ENCODE results near the gene GPSM1. TPM values are rescaled to one million over a fixed set of nuclear protein-coding genes. Genes with fewer than 3 reads are reported as not detected.

Gene GPSM1
- total and polyA plus RNA-seq, 2 donors (not counting 1 experiment from before 2014, with no cell fraction given): 2.4 to 6.3 TPM

- Histone ChIP-seq H3K27me3 (replicated peaks in 1 of 4; ENCODE audit: control extremely low read depth in 1 of 4, control insufficient read depth in 3 of 4, insufficient read depth in 4 of 4, low read length in 3 of 4) (no peaks in the 10 kb centered on the region), H3K9ac (ENCODE audit: low read length) (no peak overlapping the region), H3K4me2 (replicated peaks; ENCODE audit: low read depth, low read length, poor library complexity, severe bottlenecking) (no peak overlapping the region), H3K27ac (ENCODE audit: low read length in 2 of 2) (no peak overlapping the region), H3K9me3 (ENCODE audit: control extremely low read depth in 1 of 3, control insufficient read depth in 2 of 3, insufficient read depth in 1 of 3, low read length in 2 of 3) (peaks cover 0 to 5% (median 0%) of the 10 kb centered on the region in 3 donors), H3K4me3 (ENCODE audit: control extremely low read depth in 1 of 5, extremely low read depth in 1 of 5, insufficient read depth in 1 of 5, low read depth in 2 of 5, low read length in 4 of 5) (no peak overlapping the region), H2AFZ (ENCODE audit: insufficient read depth, low read depth, low read length, poor library complexity, severe bottlenecking) (no peak overlapping the region), H3K79me2 (ENCODE audit: control insufficient read depth, insufficient read depth, low read length) (no peaks in the 10 kb centered on the region), H4K20me1 (ENCODE audit: control insufficient read depth, insufficient read depth, low read length, poor library complexity, severe bottlenecking) (no peaks in the 10 kb centered on the region), H3K4me1 (ENCODE audit: control insufficient read depth in 2 of 2, insufficient read depth in 2 of 2, low read length in 2 of 2) (peaks cover 0 to 5% of the 10 kb centered on the region in 2 donors), H3K36me3 (replicated peaks in 1 of 2; ENCODE audit: control extremely low read depth in 1 of 2, control insufficient read depth in 1 of 2, extremely low read depth in 1 of 2, insufficient read depth in 2 of 2, low read length in 1 of 2) (no peaks in the 10 kb centered on the region)
- ATAC-seq (ENCODE audit: low read depth) (no peak), DNase-seq (no peak)
- Mint-ChIP-seq H3K9me3 (ENCODE audit: insufficient read depth) (no peaks in the 10 kb centered on the region), H3K27me3 (no peaks in the 10 kb centered on the region), H3K4me1 (peaks cover 4% of the 10 kb centered on the region), H3K4me3 (no peak overlapping the region), H3K27ac (no peak overlapping the region)
- 91% methylated on average over 4 of the region's 5 CpGs for WGBS (ENCODE audit: insufficient coverage)
- POLR2A ChIA-PET: no interaction called here
- intact Hi-C loops (cut with micrococcal nuclease): no loop called here
- CTCF ChIA-PET: no interaction called here
- no peak for TF ChIP-seq CTCF (IDR thresholded peaks at IDR 0.05)
- TF ChIP-seq EZH2 (IDR thresholded peaks at IDR 0.05; ENCODE audit: borderline replicate concordance, insufficient read depth, low read depth, low read length, poor library complexity, severe bottlenecking): no peak
Measured at GRCh38 chr9:136294437-136294836, 32.9 kb upstream of the GPSM1 start.

- H3K4me1 ChIP-seq (ENCODE audit: control insufficient read depth in 2 of 2, insufficient read depth in 2 of 2, low read length in 2 of 2): peaks cover 0 to 5% of the 10 kb centered on the region in 2 donors
- H3K4me3 ChIP-seq (ENCODE audit: control extremely low read depth in 1 of 5, extremely low read depth in 1 of 5, insufficient read depth in 1 of 5, low read depth in 2 of 5, low read length in 4 of 5): no peak overlapping the region
- H3K9me3 ChIP-seq (ENCODE audit: control extremely low read depth in 1 of 3, control insufficient read depth in 2 of 3, insufficient read depth in 1 of 3, low read length in 2 of 3): peaks cover 0 to 5% (median 0%) of the 10 kb centered on the region in 3 donors
- intact Hi-C loops (cut with micrococcal nuclease): no loop called here
- no peaks in the 10 kb centered on the region for H4K20me1 ChIP-seq (ENCODE audit: control insufficient read depth, insufficient read depth, low read length, poor library complexity, severe bottlenecking)
- ATAC-seq (ENCODE audit: low read depth) (no peak), DNase-seq (no peak)
- no peaks in the 10 kb centered on the region for H3K27me3 ChIP-seq (replicated peaks in 1 of 4; ENCODE audit: control extremely low read depth in 1 of 4, control insufficient read depth in 3 of 4, insufficient read depth in 4 of 4, low read length in 3 of 4)
- ChIA-PET CTCF (interaction anchor here (1.3 kb wide), 1 partner anchor 12 kb away, joined by 4 read pairs; no protein-coding TSS in a partner anchor), POLR2A (no interaction called here)
- no peak overlapping the region for H3K4me2 ChIP-seq (replicated peaks; ENCODE audit: low read depth, low read length, poor library complexity, severe bottlenecking)
- no peak overlapping the region for H3K27ac ChIP-seq (ENCODE audit: low read length in 2 of 2)
- no peak overlapping the region for H2AFZ ChIP-seq (ENCODE audit: insufficient read depth, low read depth, low read length, poor library complexity, severe bottlenecking)
- Mint-ChIP-seq H3K27ac (no peak overlapping the region), H3K27me3 (no peaks in the 10 kb centered on the region), H3K4me3 (no peak overlapping the region), H3K4me1 (peaks cover 4% of the 10 kb centered on the region), H3K9me3 (ENCODE audit: insufficient read depth) (no peaks in the 10 kb centered on the region)
- WGBS (ENCODE audit: insufficient coverage): 98% methylated on average over 9 of the region's 16 CpGs
- H3K36me3 ChIP-seq (replicated peaks in 1 of 2; ENCODE audit: control extremely low read depth in 1 of 2, control insufficient read depth in 1 of 2, extremely low read depth in 1 of 2, insufficient read depth in 2 of 2, low read length in 1 of 2): no peaks in the 10 kb centered on the region
- H3K79me2 ChIP-seq (ENCODE audit: control insufficient read depth, insufficient read depth, low read length): no peaks in the 10 kb centered on the region
- TF ChIP-seq EZH2 (IDR thresholded peaks at IDR 0.05; ENCODE audit: borderline replicate concordance, insufficient read depth, low read depth, low read length, poor library complexity, severe bottlenecking) (no peak), CTCF (IDR thresholded peaks at IDR 0.05) (no peak)
- H3K9ac ChIP-seq (ENCODE audit: low read length): no peak overlapping the region
Measured at GRCh38 chr9:136295055-136295454, 32.3 kb upstream of the GPSM1 start.

Data from B cell (primary cell).